GM21390 (cell line): ENCODE measurements around the gene AASDH.
"Not testable (repeated sequence)": the region's sequence is repeated elsewhere in the genome, so short reads cannot be mapped to it uniquely, and the experiment has no call there.

Experiments used
- ATAC-seq: cut with Tn5 transposase; IDR thresholded peaks from one replicate; pipeline ENCODE4 v1.9.1; 2021; ENCODE audit not compliant: unreplicated experiment

AASDH gene

DNA sequence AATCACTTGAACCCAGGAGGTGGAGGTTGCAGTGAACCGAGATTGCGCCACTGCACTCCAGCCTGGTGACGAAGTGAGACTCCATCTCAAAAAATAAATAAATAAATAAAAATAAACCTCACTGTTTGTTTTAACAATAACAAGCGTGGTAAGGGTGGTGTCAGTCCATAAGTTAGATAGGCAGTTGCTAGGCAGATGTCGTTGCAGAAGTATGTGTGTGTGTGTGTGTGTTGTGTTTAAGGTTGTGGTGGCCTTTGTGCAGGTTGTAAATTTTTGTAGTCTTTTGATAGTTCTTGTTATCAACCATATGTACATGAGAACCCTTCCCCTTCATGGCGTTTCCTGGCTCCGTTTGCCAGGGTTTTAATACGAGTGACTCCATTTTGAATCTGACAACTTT lies 4.0 kb upstream of the AASDH start:
- no peak for ATAC-seq

- no peak for ATAC-seq
These were observed 2.3 kb upstream of the AASDH start for GRCh38 chr4:56389558-56389957.

- no peak for ATAC-seq
These were observed 1.0 kb upstream of the AASDH start for GRCh38 chr4:56388306-56388705.

- no peak for ATAC-seq
These were observed 1.2 kb downstream of the AASDH start for GRCh38 chr4:56386091-56386490.

GRCh38 chr4:56375458-56375857 lies 11.8 kb downstream of the AASDH start:
- no peak for ATAC-seq

DNA sequence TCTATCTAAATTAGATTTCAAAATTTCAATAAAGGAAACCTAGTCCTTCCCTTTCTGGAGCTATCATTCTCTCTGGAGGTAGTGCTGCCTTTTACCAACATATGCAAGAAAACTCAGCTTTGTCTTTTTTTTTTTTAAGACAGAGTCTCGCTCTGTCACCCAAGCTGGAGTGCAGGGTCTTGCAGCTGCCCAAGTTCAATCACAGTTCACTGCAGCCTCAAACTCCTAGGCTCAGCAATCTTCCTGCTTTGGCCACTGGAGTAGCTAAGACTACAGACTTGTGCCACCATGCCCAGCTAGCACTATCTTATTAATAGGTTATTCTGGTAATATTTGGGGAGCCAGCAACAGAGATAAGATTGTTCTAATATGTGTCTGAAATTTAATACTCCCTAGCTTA lies 12.3 kb downstream of the AASDH start:
- no peak for ATAC-seq

GRCh38 chr4:56372774-56373173 lies 14.5 kb downstream of the AASDH start:
- no peak for ATAC-seq

DNA sequence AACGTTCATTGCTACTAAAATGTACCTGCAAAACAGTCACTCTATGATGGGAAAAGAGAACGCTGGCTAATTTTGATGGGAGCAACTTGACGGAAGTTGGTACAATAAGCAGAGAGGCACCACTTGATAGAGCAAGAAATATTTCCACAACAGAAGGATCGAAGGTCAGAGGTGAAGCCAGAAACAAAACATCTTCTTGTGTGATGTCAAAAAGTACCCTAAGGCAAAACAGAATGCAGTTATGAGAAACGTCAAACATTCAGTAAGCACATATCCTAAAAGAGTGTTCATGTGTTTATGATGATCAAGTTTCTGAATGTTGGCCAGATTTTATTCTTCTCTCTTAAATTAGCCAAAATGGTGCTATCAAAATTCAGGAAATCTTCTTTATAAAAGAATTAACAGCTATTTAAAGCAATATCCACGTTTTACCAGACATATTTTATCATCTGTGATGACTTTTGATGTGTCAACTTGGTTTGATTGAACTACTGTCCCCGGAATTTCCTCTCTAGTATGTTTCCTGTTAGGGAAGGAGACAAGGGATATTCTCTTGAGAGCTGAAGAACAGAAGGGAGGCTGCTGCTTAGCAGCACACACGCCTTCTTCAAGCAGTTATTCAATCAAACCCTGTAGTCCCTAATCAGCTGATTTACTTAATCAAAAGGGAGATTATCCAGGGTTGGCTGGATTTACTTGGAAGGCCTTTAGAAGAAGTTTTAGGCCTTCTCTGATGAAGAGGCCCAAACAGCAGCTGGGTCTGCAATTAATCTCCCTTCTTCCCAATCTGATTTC lies 15.7 kb downstream of the AASDH start:
- ATAC-seq, result no peak

DNA sequence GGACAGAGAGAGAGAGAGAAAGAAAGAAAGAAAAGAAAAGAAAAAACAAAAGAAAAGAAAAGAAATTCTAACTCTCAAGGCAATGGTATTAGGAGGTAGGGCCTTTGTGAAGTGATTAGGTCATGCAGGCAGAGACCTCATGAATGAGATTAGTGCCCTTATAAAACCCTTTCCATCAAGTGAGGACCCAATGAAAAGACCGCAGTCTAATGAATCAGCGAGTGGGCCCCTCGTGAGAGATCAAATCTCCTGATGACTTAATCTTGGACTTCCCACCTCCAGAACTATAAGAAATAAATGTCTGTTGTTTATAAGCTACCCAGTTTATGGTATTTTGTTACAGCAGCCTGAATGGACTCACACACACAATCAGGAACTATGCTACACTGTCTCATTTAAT lies 16.9 kb downstream of the AASDH start:
- no peak for ATAC-seq

- ATAC-seq, result not testable (repeated sequence)
These were observed 24.3 kb downstream of the AASDH start for GRCh38 chr4:56362981-56363380.

- no peak for ATAC-seq
These were observed 27.2 kb downstream of the AASDH start for GRCh38 chr4:56360071-56360470.

DNA sequence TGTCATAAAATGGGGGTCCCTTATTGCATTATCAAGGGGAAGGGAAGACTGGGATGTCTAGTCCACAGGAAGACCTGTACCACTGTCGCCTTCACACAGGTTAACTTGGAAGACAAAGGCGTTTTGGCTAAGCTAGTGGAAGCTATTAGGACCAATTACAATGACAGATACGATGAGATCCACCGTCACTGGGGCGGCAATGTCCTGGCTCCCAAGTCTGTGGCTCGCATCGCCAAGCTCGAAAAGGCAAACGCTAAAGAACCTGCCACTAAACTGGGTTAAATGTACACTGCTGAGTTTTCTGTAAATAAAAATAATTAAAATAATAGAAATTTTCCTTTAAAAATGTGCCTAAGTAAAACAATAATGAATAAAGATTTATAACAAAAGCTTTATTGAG lies 30.6 kb downstream of the AASDH start:
- ATAC-seq, result no peak

- ATAC-seq, result no peak
These were observed 38.7 kb downstream of the AASDH start for GRCh38 chr4:56348576-56348975.

DNA sequence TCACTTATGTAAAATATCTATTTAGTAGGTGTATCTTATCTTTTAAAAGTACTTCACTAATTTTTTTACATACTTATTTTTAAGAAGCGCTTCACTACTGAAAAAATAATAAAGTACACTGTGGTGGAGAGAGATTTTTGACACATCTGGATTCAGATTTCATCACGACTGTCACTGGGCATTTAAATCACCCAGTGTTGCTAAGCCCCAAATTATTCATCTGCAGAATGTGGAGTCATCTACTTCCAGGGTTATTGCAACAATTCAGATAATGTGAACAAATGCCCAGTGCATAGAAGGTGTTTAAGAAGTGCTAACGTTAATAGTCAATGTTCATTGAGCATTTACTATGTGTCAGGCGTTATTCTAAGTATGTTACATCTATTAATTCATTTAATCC lies 41.8 kb downstream of the AASDH start:
- no peak for ATAC-seq

DNA sequence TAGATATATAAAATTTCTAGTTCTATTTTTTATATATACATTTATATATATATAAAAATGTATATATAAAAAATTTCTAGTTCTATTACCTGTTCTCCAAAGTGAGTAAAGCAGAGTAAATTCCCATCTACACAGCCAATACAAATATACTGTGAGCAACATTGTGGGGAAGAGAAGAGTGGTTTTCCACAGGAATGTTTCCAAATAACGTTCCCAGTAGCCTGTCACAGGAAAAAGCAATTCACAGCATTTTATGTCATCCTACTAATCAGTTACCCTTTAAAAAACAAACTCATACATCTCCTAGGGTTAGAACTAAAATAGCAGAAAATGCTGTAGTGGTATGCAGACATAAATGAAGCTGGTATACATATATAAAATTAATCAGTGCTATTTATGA lies 44.5 kb downstream of the AASDH start:
- no peak for ATAC-seq

- ATAC-seq, result no peak
These were observed 56.6 kb downstream of the AASDH start for GRCh38 chr4:56330691-56331090.

GRCh38 chr4:56326363-56326762 lies 60.9 kb downstream of the AASDH start:
- no peak for ATAC-seq

DNA sequence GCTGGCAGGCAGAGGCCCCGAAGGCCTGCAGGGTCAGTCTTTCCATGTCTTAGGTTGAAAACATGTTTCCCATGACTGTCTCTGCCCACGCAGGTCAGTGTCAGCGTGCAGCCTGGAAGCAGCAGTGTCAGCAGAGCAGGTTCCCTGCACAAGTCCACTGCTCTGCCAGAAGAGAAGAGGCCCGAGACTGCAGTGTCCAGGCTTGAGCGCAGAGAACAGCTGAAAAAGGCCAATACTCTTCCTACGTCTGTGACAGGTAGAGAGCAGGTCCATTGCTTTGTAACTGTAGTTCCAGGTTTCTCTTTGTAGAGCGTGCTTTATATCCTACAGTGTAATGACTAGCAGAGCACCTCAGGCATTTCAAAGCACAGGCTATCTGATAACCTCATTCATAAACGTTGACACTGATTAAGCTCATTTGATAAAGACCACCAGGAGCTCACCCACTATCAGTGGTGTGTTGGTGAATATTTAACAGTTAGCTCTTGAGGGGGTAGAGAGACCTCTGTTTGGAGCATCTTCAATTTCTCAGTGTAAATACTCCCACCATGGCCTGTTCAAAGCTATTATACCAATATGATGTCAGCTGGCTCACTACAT lies 63.2 kb downstream of the AASDH start:
- no peak for ATAC-seq

DNA sequence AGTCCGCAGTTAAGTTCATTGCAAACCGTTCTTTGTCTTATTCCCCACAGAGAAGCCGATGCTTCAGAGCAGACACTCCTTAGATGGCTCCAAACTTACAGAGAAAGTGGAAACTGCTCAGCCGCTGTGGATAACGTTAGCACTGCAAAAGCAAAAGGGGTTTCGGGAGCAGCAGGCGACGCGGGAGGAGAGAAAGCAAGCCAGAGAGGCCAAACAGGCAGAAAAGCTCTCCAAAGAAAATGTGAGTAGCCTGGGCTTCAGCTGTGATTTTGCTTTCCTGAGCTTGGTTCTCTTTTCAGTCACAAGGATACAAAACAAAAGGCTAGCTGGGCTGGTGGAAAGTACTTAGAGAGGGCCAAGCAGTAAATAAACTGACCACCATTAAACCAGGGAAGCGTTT lies 64.0 kb downstream of the AASDH start:
- no peak for ATAC-seq

DNA sequence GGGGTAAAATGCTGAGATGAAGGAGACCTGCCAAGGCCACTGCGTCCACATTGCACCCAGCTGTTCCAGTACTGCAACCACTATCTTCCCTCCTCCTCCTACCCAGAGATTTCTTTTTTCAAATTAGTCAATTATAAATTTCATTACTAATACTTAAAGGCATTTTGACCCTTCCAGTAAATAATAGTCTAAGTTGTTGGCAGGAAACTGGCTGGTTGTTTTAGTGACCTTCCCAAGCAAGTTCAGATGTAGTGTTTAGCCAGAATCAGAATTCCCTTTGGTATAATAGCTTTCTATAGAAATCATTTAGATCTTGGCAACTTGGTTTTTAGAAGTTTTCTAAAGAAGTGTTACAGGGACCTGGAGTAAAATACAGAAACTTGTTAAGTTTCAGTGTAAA lies 66.0 kb downstream of the AASDH start:
- no peak for ATAC-seq

GRCh38 chr4:56320293-56320692 lies 67.0 kb downstream of the AASDH start:
- ATAC-seq, result no peak

DNA sequence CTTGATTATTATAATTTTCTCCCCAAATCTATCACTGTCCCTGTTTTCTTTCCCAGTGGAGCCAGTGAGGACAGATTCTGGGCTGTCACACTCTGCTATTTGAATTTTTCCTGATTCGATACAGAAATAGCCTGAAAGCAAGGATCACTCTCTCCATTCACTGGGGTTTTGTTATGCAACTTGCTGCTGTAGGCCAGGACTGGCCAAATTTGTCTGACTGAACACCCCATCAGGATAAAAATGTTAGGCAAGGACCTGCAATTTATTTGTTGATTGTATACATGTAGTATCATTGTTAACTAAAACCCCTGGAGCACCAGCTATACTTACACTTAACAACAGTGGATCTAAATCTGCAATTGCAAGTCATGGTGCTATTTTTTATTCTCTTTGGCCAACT lies 68.7 kb downstream of the AASDH start:
- ATAC-seq, result no peak

- ATAC-seq, result no peak
These were observed 69.5 kb downstream of the AASDH start for GRCh38 chr4:56317749-56318148.
